Neural cell (in vitro differentiated cells): Measurements from ENCODE around the gene EHD4.

Experiments
- CTCF ChIP-seq: fragments of 450-650 bp; IDR thresholded peaks from 2 replicates; pipeline ENCODE4 v1.5.1; 2014; ENCODE audit warnings: antibody characterized with exemption, mild to moderate bottlenecking, moderate library complexity; ENCODE audit not compliant: poor library complexity, severe bottlenecking
- EP300 ChIP-seq: fragments of 450-650 bp; conservative IDR thresholded peaks from 2 replicates; pipeline ENCODE4 v1.6.1; 2014; ENCODE audit warnings: antibody characterized with exemption, mild to moderate bottlenecking, moderate library complexity; ENCODE audit not compliant: poor library complexity, severe bottlenecking
- POLR2AphosphoS5 ChIP-seq: IDR thresholded peaks from 2 replicates; pipeline ENCODE4 v1.6.1; 2012
- RAD21 ChIP-seq: fragments of 450-650 bp; conservative IDR thresholded peaks from 2 replicates; pipeline ENCODE4 v1.6.1; 2014; ENCODE audit warnings: antibody characterized with exemption, mild to moderate bottlenecking, moderate library complexity
- TAF1 ChIP-seq: IDR thresholded peaks from 2 replicates; pipeline ENCODE4 v1.6.1; 2012; ENCODE audit warnings: low read depth

GRCh38 chr15:41984622-41985021, 12.3 kb upstream of the EHD4 start:
- no peak for TF ChIP-seq CTCF
- TF ChIP-seq POLR2AphosphoS5, result no peak
- no peak for TF ChIP-seq RAD21
- no peak for TF ChIP-seq TAF1
- no peak for TF ChIP-seq EP300
